ENCODE measurements around the gene CDCP2.

DNA sequence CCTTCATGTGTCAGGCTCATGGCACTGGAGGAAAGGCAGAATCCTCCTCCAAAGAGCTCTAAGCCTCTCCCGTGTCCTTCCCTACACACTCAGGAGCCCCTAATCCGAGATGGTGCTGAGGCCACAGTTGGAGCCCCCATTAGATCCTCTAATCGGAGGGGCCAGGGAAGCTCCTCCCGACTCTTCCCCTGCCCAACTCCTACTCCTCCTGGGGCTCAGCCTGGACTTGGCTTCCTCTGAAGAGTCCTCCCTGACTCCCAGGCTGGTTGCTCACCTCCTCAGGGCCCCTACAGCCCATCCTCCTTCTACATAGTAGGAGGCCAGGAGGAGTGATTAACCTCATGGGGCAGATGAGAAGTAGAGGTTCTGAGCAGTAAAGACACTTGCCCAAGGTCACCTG lies 21.3 kb upstream of the CDCP2 start:
- TF ChIP-seq POLR2A (IDR thresholded peaks at IDR 0.05) (no peak), CTCF (IDR thresholded peaks at IDR 0.05 in 8 of 11, conservative IDR thresholded peaks at IDR 0.05 in 3 of 11) (no peak)

All from spleen (tissue), 7 donors.